Mesenchymal stem cell (in vitro differentiated cells and primary cell): ENCODE measurements around the gene FAM229B.
"Not testable (repeated sequence)": the region's sequence is repeated elsewhere in the genome, so short reads cannot be mapped to it uniquely, and the experiment has no call there.

Experiments used
- DNase-seq: peaks from one replicate; pipeline ENCODE4 v3.0.0-alpha.2; 2013
- H2AFZ ChIP-seq: one replicate; pipeline ENCODE4 v1.6.1; 2013; ENCODE audit warnings: low read depth, mild to moderate bottlenecking, control low read depth, inconsistent platforms, low read length, moderate library complexity
- H2AK5ac ChIP-seq: 2 replicates; pipeline ENCODE4 v1.6.1; 2013; ENCODE audit warnings: low read length, moderate library complexity, mild to moderate bottlenecking, inconsistent platforms; ENCODE audit not compliant: severe bottlenecking
- H2BK120ac ChIP-seq: one replicate; pipeline ENCODE4 v1.6.1; 2013; ENCODE audit warnings: low read depth, mild to moderate bottlenecking, inconsistent platforms, low read length, moderate library complexity
- H2BK12ac ChIP-seq, 2 experiments: one replicate each; pipeline ENCODE4 v1.6.1; 2013; ENCODE audit warnings: inconsistent platforms in 2 of 2, low read length in 2 of 2, mild to moderate bottlenecking in 2 of 2, moderate library complexity in 2 of 2, control low read depth in 1 of 2
- H2BK15ac ChIP-seq: one replicate; pipeline ENCODE4 v1.6.1; 2013; ENCODE audit warnings: mild to moderate bottlenecking, low read depth, inconsistent platforms; ENCODE audit not compliant: poor library complexity, severe bottlenecking
- H2BK5ac ChIP-seq: 2 replicates; pipeline ENCODE4 v1.6.1; 2013; ENCODE audit warnings: low read depth, mild to moderate bottlenecking, low read length, control low read depth, inconsistent platforms; ENCODE audit not compliant: poor library complexity, severe bottlenecking
- H3K14ac ChIP-seq, 2 experiments: one replicate each; pipeline ENCODE4 v1.6.1; 2013; ENCODE audit warnings: inconsistent platforms in 2 of 2, low read length in 2 of 2, control low read depth in 1 of 2, mild to moderate bottlenecking in 1 of 2, moderate library complexity in 1 of 2
- H3K18ac ChIP-seq, 2 experiments: one replicate each; pipeline ENCODE4 v1.6.1; 2013; ENCODE audit warnings: inconsistent platforms in 2 of 2, low read length in 2 of 2, control low read depth in 1 of 2, low read depth in 1 of 2, mild to moderate bottlenecking in 1 of 2
- H3K23ac ChIP-seq, 2 experiments: one replicate each; pipeline ENCODE4 v1.6.1; 2013; ENCODE audit warnings: inconsistent platforms in 2 of 2, low read length in 2 of 2, mild to moderate bottlenecking in 2 of 2, moderate library complexity in 2 of 2, control low read depth in 1 of 2
- H3K27ac ChIP-seq: 2 replicates; pipeline ENCODE4 v1.5.1; 2013; ENCODE audit warnings: mild to moderate bottlenecking, moderate library complexity, low read length, control low read depth, inconsistent platforms; ENCODE audit not compliant: poor library complexity, severe bottlenecking
- H3K27me3 ChIP-seq, 2 experiments: 2 replicates each; pipeline versions ENCODE4 v1.6.1 to v1.7.0; 2013; ENCODE audit warnings: low read length in 2 of 2, mild to moderate bottlenecking in 2 of 2, moderate library complexity in 2 of 2, control low read depth in 1 of 2, inconsistent platforms in 1 of 2; ENCODE audit not compliant: control insufficient read depth in 1 of 2, insufficient read depth in 1 of 2
- H3K36me3 ChIP-seq, 2 experiments: 2 replicates each; pipeline versions ENCODE4 v1.6.1 to v1.7.0; 2013; ENCODE audit warnings: low read length in 2 of 2, control low read depth in 1 of 2, inconsistent platforms in 1 of 2, low read depth in 1 of 2, mild to moderate bottlenecking in 1 of 2; ENCODE audit not compliant: insufficient read depth in 2 of 2, control insufficient read depth in 1 of 2
- H3K4ac ChIP-seq, 2 experiments: one replicate each; pipeline ENCODE4 v1.6.1; 2013; ENCODE audit warnings: inconsistent platforms in 2 of 2, low read length in 2 of 2, mild to moderate bottlenecking in 2 of 2, moderate library complexity in 2 of 2, control low read depth in 1 of 2, low read depth in 1 of 2
- H3K4me1 ChIP-seq: 2 replicates; pipeline ENCODE4 v1.6.1; 2013; ENCODE audit warnings: low read depth, low read length, control low read depth; ENCODE audit not compliant: control insufficient read depth, insufficient read depth
- H3K4me2 ChIP-seq: 2 replicates; pipeline ENCODE4 v1.6.1; 2013; ENCODE audit warnings: low read length, mild to moderate bottlenecking, inconsistent platforms; ENCODE audit not compliant: poor library complexity, severe bottlenecking
- H3K4me3 ChIP-seq, 2 experiments: 2 replicates each; pipeline versions ENCODE4 v1.5.1 to v1.7.0; 2013; ENCODE audit warnings: low read length in 2 of 2, mild to moderate bottlenecking in 2 of 2, control low read depth in 1 of 2, low read depth in 1 of 2; ENCODE audit not compliant: insufficient read depth in 1 of 2
- H3K79me1 ChIP-seq: replicated peaks from 2 replicates; pipeline ENCODE4 v1.6.1; 2013; ENCODE audit warnings: mild to moderate bottlenecking, control low read depth, low read length, inconsistent platforms; ENCODE audit not compliant: poor library complexity, severe bottlenecking
- H3K9ac ChIP-seq: 2 replicates; pipeline ENCODE4 v1.7.0; 2013; ENCODE audit warnings: mild to moderate bottlenecking, low read length, moderate library complexity
- H3K9me3 ChIP-seq: 2 replicates; pipeline ENCODE4 v1.7.0; 2013; ENCODE audit warnings: mild to moderate bottlenecking, low read length; ENCODE audit not compliant: control insufficient read depth
- H4K8ac ChIP-seq: one replicate; pipeline ENCODE4 v1.6.1; 2013; ENCODE audit warnings: inconsistent platforms, mild to moderate bottlenecking, low read length, moderate library complexity
- H4K91ac ChIP-seq: one replicate; pipeline ENCODE4 v1.6.1; 2013; ENCODE audit warnings: mild to moderate bottlenecking, low read length, inconsistent platforms
- WGBS: methylation state at CpG from one replicate; pipeline ENCODE4 v1.1.7; 2013; ENCODE audit warnings: mixed read lengths; 5-methylcytosine and 5-hydroxymethylcytosine counted together

Gene FAM229B

GRCh38 chr6:112049026-112049799 is 38.2 kb upstream of the FAM229B start:
- H2BK15ac ChIP-seq = no peak overlapping the region
- no peak overlapping the region for H4K91ac ChIP-seq
- no peak overlapping the region for H2AFZ ChIP-seq
- H3K4me2 ChIP-seq = no peak overlapping the region
- 87% methylated on average over 5 of the region's 6 CpGs for WGBS
- H3K9ac ChIP-seq = no peak overlapping the region
- no peak overlapping the region for H4K8ac ChIP-seq
- DNase-seq = no peak
- H3K23ac ChIP-seq = no peak overlapping the region
- no peak overlapping the region for H3K4me3 ChIP-seq
- H2BK120ac ChIP-seq = no peak overlapping the region
- H3K27me3 ChIP-seq = no peaks in the 10 kb centered on the region
- H2BK12ac ChIP-seq = no peak overlapping the region
- no peaks in the 10 kb centered on the region for H3K36me3 ChIP-seq
- H3K14ac ChIP-seq = no peak overlapping the region
- H3K4me1 ChIP-seq = peaks cover 9% of the 10 kb centered on the region
- H3K18ac ChIP-seq = no peak overlapping the region
- no peak overlapping the region for H2AK5ac ChIP-seq
- no peaks in the 10 kb centered on the region for H3K9me3 ChIP-seq
- H3K4ac ChIP-seq = no peak overlapping the region
- no peaks in the 10 kb centered on the region for H3K79me1 ChIP-seq
- H3K27ac ChIP-seq = no peak overlapping the region
- no peak overlapping the region for H2BK5ac ChIP-seq

GRCh38 chr6:112049996-112050395 is 37.4 kb upstream of the FAM229B start:
- no peak overlapping the region for H3K18ac ChIP-seq
- no peak overlapping the region for H3K4ac ChIP-seq
- WGBS = 90% methylated on average over 7 of the region's 7 CpGs

GRCh38 chr6:112050429-112050828 is 37.0 kb upstream of the FAM229B start:
- H2BK15ac ChIP-seq = no peak overlapping the region
- H2BK12ac ChIP-seq = no peak overlapping the region
- no peak overlapping the region for H4K91ac ChIP-seq
- peaks cover 6% of the 10 kb centered on the region for H3K4me1 ChIP-seq
- no peak overlapping the region for H3K4ac ChIP-seq
- no peaks in the 10 kb centered on the region for H3K79me1 ChIP-seq
- H3K4me2 ChIP-seq = no peak overlapping the region
- H3K4me3 ChIP-seq = no peak overlapping the region
- H3K14ac ChIP-seq = no peak overlapping the region
- H3K9ac ChIP-seq = no peak overlapping the region
- no peak overlapping the region for H4K8ac ChIP-seq
- H3K18ac ChIP-seq = no peak overlapping the region
- no peaks in the 10 kb centered on the region for H3K36me3 ChIP-seq
- H2BK5ac ChIP-seq = no peak overlapping the region
- H3K23ac ChIP-seq = no peak overlapping the region
- no peak overlapping the region for H3K27ac ChIP-seq
- no peaks in the 10 kb centered on the region for H3K9me3 ChIP-seq
- no peak overlapping the region for H2BK120ac ChIP-seq
- 97% methylated on average over 4 of the region's 5 CpGs for WGBS
- H2AFZ ChIP-seq = no peak overlapping the region
- no peaks in the 10 kb centered on the region for H3K27me3 ChIP-seq
- no peak for DNase-seq
- no peak overlapping the region for H2AK5ac ChIP-seq

More at GRCh38 chr6:112049996-112050395, 37.4 kb upstream of the FAM229B start:
- H2AK5ac ChIP-seq = no peak overlapping the region
- no peaks in the 10 kb centered on the region for H3K36me3 ChIP-seq
- no peak overlapping the region for H2BK12ac ChIP-seq
- DNase-seq = no peak
- H2BK5ac ChIP-seq = no peak overlapping the region
- H4K91ac ChIP-seq = no peak overlapping the region
- H3K27me3 ChIP-seq = no peaks in the 10 kb centered on the region
- no peak overlapping the region for H3K9ac ChIP-seq
- H3K9me3 ChIP-seq = no peaks in the 10 kb centered on the region
- H2BK120ac ChIP-seq = no peak overlapping the region
- H2AFZ ChIP-seq = no peak overlapping the region
- H4K8ac ChIP-seq = no peak overlapping the region
- H3K4me1 ChIP-seq = peaks cover 7% of the 10 kb centered on the region
- no peak overlapping the region for H3K23ac ChIP-seq
- no peak overlapping the region for H3K4me3 ChIP-seq
- no peak overlapping the region for H3K14ac ChIP-seq
- H2BK15ac ChIP-seq = no peak overlapping the region
- H3K79me1 ChIP-seq = no peaks in the 10 kb centered on the region
- no peak overlapping the region for H3K27ac ChIP-seq
- no peak overlapping the region for H3K4me2 ChIP-seq

- not testable (repeated sequence) for H3K4me3 ChIP-seq, H2BK120ac ChIP-seq, H3K27ac ChIP-seq, H3K36me3 ChIP-seq, H3K23ac ChIP-seq, H3K4ac ChIP-seq, H2BK15ac ChIP-seq, H3K9ac ChIP-seq, H3K9me3 ChIP-seq, DNase-seq, H2AFZ ChIP-seq, H4K91ac ChIP-seq, H3K4me1 ChIP-seq, H3K14ac ChIP-seq, H3K27me3 ChIP-seq, H4K8ac ChIP-seq, H3K18ac ChIP-seq, H3K79me1 ChIP-seq, H2BK12ac ChIP-seq, H2BK5ac ChIP-seq, H2AK5ac ChIP-seq, H3K4me2 ChIP-seq
- whole genome bisulfite sequencing = 100% methylated on average over 3 of the region's 4 CpGs
These were observed 36.1 kb upstream of the FAM229B start for GRCh38 chr6:112051251-112051740.
